Left renal cortex interstitium (tissue), 4 donors: ENCODE results near the gene ZNF362. TPM values are rescaled to one million over a fixed set of nuclear protein-coding genes. Genes with fewer than 3 reads are reported as not detected.
"Not testable (repeated sequence)": the region's sequence is repeated elsewhere in the genome, so short reads cannot be mapped to it uniquely, and the experiment has no call there.

ENCODE experiments used
- DNase-seq, 4 donors: peaks; one replicate each; pipeline ENCODE4 v3.0.0-alpha.2; 2013; ENCODE audit warnings: low read depth in 4 of 4, low spot score in 2 of 4, missing footprints in 1 of 4
- polyA plus RNA-seq, 4 donors: library from polyadenylated mRNA; unstranded; fragments of 120-200 nt; gene quantifications; one replicate each; pipeline ENCODE4 v1.2.1, GENCODE V29; 2013; ENCODE audit not compliant: insufficient read length in 4 of 4

ZNF362 gene, protein sequence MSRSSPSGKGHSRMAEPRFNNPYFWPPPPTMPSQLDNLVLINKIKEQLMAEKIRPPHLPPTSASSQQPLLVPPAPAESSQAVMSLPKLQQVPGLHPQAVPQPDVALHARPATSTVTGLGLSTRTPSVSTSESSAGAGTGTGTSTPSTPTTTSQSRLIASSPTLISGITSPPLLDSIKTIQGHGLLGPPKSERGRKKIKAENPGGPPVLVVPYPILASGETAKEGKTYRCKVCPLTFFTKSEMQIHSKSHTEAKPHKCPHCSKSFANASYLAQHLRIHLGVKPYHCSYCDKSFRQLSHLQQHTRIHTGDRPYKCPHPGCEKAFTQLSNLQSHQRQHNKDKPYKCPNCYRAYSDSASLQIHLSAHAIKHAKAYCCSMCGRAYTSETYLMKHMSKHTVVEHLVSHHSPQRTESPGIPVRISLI
- polyA plus RNA-seq, result 10 to 100 TPM; 55.5 to 80.2 (median 66.3) TPM

DNA sequence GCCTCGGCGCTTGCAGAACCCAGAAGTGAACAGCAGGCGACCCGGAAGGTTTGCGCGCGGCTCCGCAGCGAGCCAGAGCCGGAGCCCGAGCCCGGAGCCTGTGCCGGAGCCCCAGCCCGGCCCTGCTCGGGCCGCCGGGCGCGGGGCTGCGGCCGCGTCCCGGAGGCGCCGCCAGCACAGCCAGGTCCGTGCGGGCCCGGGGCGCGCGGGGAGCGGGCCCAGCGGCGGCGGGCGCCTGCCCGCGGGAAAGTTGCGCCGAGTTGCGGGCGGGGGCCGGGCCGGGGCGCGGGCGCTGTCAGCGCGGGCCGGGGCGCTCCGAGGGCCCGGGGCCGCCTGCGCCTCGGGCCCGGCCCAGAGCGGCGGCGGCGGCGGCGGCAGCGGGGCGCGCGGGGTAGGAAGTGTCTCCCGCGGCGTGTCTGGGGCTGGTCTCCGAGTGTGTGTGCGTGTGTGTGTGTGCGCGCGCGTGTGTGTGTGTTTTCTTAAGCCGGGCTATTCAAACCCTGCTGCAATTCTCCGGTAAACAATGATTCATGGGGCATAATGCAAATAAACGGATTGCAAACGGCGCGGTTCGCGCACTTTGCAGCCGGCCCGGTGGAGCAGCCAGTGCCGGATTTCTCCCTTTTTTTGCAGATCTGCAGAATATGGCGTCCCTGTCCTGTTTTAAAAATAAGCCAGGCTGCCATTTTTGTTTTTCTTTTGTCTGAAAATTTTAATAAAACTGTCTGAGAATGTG lies at the start of gene ZNF362:
ZNF362 (plus strand) TSS at position 22 of the 736 bp plus-strand sequence. CDS start 14,083 bp downstream, outside the sequence.
- DNase-seq, result no peak

DNA sequence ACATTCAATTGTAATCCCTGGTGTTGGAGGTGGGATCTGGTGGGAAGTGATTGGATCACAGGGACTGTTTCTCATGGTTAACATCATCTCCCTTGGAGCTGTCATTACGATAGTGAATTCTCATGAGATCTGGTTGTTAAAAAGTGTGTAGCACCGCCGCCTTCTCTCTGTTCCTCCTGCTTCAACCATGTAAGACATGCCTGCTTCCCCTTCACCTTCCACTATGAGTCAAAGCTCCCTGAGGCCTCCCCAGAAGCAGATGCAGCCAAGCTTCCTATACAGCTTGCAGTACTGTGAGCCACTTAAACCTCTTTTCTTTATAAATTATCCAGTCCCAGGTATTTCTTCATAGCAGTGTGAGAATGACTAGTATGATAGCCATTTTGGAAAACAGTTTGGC lies 44.3 kb upstream of the ZNF362 start:
- DNase-seq, result no peak

GRCh38 chr1:33219886-33220661 lies 36.2 kb upstream of the ZNF362 start:
- DNase-seq, result no peak

GRCh38 chr1:33220676-33221384 lies 35.5 kb upstream of the ZNF362 start:
- DNase-seq, result no peak

GRCh38 chr1:33221385-33221758 lies 34.9 kb upstream of the ZNF362 start:
- no peak for DNase-seq

GRCh38 chr1:33222381-33222780 lies 33.9 kb upstream of the ZNF362 start:
- no peak for DNase-seq

DNA sequence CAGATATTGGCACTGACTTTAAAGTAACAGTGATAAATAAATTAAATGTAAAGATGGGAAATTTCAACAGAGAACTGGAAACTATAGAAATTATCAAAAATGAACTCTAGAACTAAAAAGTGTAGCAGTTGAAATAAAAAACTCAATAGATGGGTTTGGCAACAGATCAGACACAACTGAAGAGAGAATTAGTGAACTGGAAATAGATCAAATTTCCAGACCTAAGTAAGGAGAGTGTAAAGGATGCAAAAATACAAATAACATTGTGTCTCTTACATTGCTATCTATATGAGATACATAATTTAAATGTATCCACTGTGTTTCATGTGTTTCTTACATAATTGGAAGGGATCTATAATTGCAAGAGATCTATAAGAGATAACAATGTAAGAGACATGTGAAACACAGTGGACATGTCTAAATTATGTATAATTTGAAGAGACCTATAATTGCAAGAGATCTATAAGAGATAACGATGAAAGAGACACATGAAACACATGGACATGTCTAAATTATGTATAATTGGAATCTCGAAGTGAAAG lies 32.1 kb upstream of the ZNF362 start:
- no peak for DNase-seq

DNA sequence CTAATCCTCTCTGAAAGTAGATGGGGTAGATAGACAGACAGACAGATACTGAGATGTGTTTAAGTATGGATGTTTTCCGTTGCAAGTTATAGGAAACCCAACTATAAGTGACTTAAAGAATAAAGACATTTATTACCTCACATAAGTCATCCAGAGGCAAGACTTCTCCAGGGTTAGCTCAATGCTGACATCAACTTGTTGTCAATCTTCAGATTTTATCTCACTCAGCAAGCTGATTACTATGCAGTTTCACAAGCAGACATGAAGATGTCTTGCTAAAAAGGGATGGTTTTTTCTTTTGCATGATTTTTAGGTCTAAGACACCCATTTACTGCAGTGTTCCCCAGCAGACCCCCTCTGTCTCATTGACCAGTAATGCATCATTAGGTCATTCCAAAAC lies 30.7 kb upstream of the ZNF362 start:
- no peak for DNase-seq

- DNase-seq, result no peak
Measured at GRCh38 chr1:33228935-33229487, 27.3 kb upstream of the ZNF362 start.

DNA sequence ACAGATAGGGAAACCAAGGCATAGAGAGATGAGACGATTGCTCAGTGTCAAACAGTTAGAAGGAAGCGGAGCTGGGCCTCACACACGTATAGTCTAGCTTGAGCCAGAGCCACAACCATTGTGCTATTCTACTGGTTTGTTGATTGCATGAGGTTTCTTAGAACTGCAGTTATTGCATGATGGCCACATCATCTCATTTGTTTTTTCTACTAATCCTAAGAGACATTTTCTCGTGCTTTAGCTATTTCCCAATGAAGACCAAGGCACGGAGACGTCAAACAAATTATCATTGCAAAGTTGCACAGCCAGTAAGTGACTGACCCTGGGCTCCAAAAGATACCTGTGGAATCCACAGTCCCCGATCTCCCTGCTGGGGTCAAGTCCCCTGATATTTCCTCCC lies 25.1 kb upstream of the ZNF362 start:
- no peak for DNase-seq

GRCh38 chr1:33232716-33233115 lies 23.6 kb upstream of the ZNF362 start:
- no peak for DNase-seq

GRCh38 chr1:33234131-33234530 lies 22.2 kb upstream of the ZNF362 start:
- DNase-seq, result no peak

- DNase-seq, result peak in 1 of 4 donors; percentile 54
Measured at GRCh38 chr1:33234588-33234990, 21.7 kb upstream of the ZNF362 start.

- no peak for DNase-seq
Measured at GRCh38 chr1:33235521-33235920, 20.8 kb upstream of the ZNF362 start.

- DNase-seq, result no peak
Measured at GRCh38 chr1:33236498-33236897, 19.8 kb upstream of the ZNF362 start.

DNA sequence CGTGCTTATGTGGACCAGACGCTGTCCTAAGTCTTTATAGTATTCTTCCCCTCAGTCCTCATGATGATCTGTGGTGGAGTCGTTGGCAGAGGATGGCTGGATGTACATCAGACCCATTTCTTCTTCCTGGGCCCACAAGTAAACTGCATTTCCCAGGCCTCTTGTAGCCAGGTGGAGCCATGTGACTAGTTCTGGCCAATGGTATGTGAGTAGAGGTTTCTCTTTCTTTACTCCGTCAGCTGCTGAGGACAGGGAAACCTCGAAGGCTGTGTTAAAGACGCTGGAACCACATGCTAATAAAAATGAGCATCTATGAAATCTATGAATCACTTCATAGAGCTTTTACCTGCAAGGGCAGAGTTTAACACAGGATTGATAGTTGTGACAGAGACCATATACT lies 18.7 kb upstream of the ZNF362 start:
- no peak for DNase-seq

GRCh38 chr1:33238194-33238724 lies 18.0 kb upstream of the ZNF362 start:
- DNase-seq, result not testable (repeated sequence)

GRCh38 chr1:33239410-33239809 lies 16.9 kb upstream of the ZNF362 start:
- DNase-seq, result not testable (repeated sequence)

DNA sequence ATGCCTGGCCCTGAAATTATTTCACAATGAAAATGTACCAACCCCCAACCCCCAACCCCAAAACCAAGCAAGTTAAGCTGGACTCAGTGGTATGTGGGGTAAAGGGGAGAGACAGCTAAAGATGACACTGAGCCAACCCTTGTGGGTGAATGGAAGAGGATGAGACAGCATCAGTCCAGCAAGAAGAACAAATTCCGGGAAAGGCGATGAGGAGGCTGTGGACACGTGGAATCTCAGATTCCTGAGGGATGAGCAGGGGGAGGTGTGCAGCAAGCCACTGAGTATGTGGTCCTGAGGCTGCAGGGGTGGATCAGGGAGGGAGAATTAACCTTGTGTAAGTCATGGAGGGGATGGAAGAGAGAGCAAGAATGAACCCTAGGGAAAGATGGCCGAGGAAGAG lies 14.4 kb upstream of the ZNF362 start:
- DNase-seq, result no peak

- DNase-seq, result no peak
Measured at GRCh38 chr1:33242652-33243051, 13.6 kb upstream of the ZNF362 start.
